ENCODE data around the gene TBC1D3B. TPM values are rescaled to one million over a fixed set of nuclear protein-coding genes. Genes with fewer than 3 reads are reported as not detected.
"Not testable (repeated sequence)": the region's sequence is repeated elsewhere in the genome, so short reads cannot be mapped to it uniquely, and the experiment has no call there.

The TBC1D3B gene
- total and polyA plus RNA-seq, 2 donors (not counting 3 experiments of a cell fraction or from before 2014, with no cell fraction given) = 0.81 to 3.3 TPM

- Histone ChIP-seq H2AFZ (ENCODE audit: low read depth, low read length) (no peak overlapping the region), H3K27me3 (ENCODE audit: control insufficient read depth in 2 of 2, insufficient read depth in 2 of 2, low read length in 2 of 2) (no peaks in the 10 kb centered on the region), H3K4me3 (replicated peaks in 1 of 3; ENCODE audit: insufficient read depth in 1 of 3, low read depth in 1 of 3, low read length in 3 of 3) (no peak overlapping the region), H3K4me1 (ENCODE audit: control insufficient read depth, extremely low read depth, insufficient read depth, low read length) (no peaks in the 10 kb centered on the region), H3K9me3 (replicated peaks; ENCODE audit: control insufficient read depth, insufficient read depth, low read length) (no peaks in the 10 kb centered on the region), H3K9me1 (replicated peaks; ENCODE audit: control insufficient read depth, extremely low read depth, insufficient read depth, low read length) (no peaks in the 10 kb centered on the region), H3K36me3 (ENCODE audit: control insufficient read depth in 2 of 2, extremely low read depth in 1 of 2, insufficient read depth in 2 of 2, low read length in 2 of 2) (no peaks in the 10 kb centered on the region), H3K27ac (ENCODE audit: insufficient read depth, low read depth, low read length) (no peak overlapping the region), H3K9ac (replicated peaks; ENCODE audit: extremely low read depth, insufficient read depth, low read length) (no peak overlapping the region), H4K20me1 (replicated peaks; ENCODE audit: control insufficient read depth, extremely low read depth, insufficient read depth, low read length) (no peaks in the 10 kb centered on the region), H3K4me2 (ENCODE audit: insufficient read depth, low read length) (no peak overlapping the region), H3K79me2 (ENCODE audit: control insufficient read depth, insufficient read depth, low read length) (no peaks in the 10 kb centered on the region)
- DNase-seq (ENCODE audit: low read depth, low spot score) (no peak), FAIRE-seq (no peak)
- intact Hi-C loops (cut with micrococcal nuclease) = no loop called here
- ChIA-PET CTCF (interaction anchor here (1.1 to 1.6 kb wide), 2 partner anchors 11 to 224 kb away, joined by 3 to 6 read pairs; no protein-coding TSS in a partner anchor), POLR2A (interaction anchor here (0.7 kb wide), 1 partner anchor 112 kb away, joined by 5 read pairs; no protein-coding TSS in a partner anchor)
- no peak for TF ChIP-seq CTCF (IDR thresholded peaks at IDR 0.05; ENCODE audit: extremely low read depth in 1 of 2, insufficient read depth in 1 of 2, low read depth in 1 of 2, low read length in 2 of 2)
- no peak for TF ChIP-seq MAX (IDR thresholded peaks at IDR 0.05; ENCODE audit: insufficient read depth, insufficient read length)
- TF ChIP-seq POLR2A (IDR thresholded peaks at IDR 0.05; ENCODE audit: low read depth, low read length) = no peak
- no peak for TF ChIP-seq MYC (IDR thresholded peaks at IDR 0.05; ENCODE audit: low read depth, low read length)
- TF ChIP-seq EZH2 (IDR thresholded peaks at IDR 0.05; ENCODE audit: borderline replicate concordance, low read depth, low read length, severe bottlenecking) = no peak
- no peak for TF ChIP-seq POLR2AphosphoS5 (IDR thresholded peaks at IDR 0.05; ENCODE audit: insufficient read depth, low read depth, low read length)
- TF ChIP-seq GATA2 (IDR thresholded peaks at IDR 0.05; ENCODE audit: insufficient read depth, insufficient read length, low read depth, low read length) = no peak
- TF ChIP-seq FOS (IDR thresholded peaks at IDR 0.05; ENCODE audit: borderline replicate concordance, insufficient read depth, low read length) = no peak
- TF ChIP-seq JUN (IDR thresholded peaks at IDR 0.05; ENCODE audit: borderline replicate concordance, insufficient read depth, insufficient read length, low read depth) = no peak
- no TSS peak for BruUV-seq (replicated peaks)
- dilution Hi-C loops (cut with MboI; ENCODE audit: extremely low pct_ligation_motif_present, low sequenced_read_pairs) = no loop called here
Observed at GRCh38 chr17:36193216-36193775, 16.9 kb upstream of the TBC1D3B start.

- H2AFZ ChIP-seq (ENCODE audit: low read depth, low read length); FAIRE-seq; dilution Hi-C loops (cut with MboI; ENCODE audit: extremely low pct_ligation_motif_present, low sequenced_read_pairs); H3K4me2 ChIP-seq (ENCODE audit: insufficient read depth, low read length); H3K27ac ChIP-seq (ENCODE audit: insufficient read depth, low read depth, low read length); DNase-seq (ENCODE audit: low read depth, low spot score); H3K4me1 ChIP-seq (ENCODE audit: control insufficient read depth, extremely low read depth, insufficient read depth, low read length); intact Hi-C loops (cut with micrococcal nuclease); H3K79me2 ChIP-seq (ENCODE audit: control insufficient read depth, insufficient read depth, low read length); BruUV-seq (replicated peaks); POLR2A ChIA-PET; H3K36me3 ChIP-seq (ENCODE audit: control insufficient read depth in 2 of 2, extremely low read depth in 1 of 2, insufficient read depth in 2 of 2, low read length in 2 of 2); H3K9ac ChIP-seq (replicated peaks; ENCODE audit: extremely low read depth, insufficient read depth, low read length); H3K27me3 ChIP-seq (ENCODE audit: control insufficient read depth in 2 of 2, insufficient read depth in 2 of 2, low read length in 2 of 2); H3K4me3 ChIP-seq (replicated peaks in 1 of 3; ENCODE audit: insufficient read depth in 1 of 3, low read depth in 1 of 3, low read length in 3 of 3); H3K9me1 ChIP-seq (replicated peaks; ENCODE audit: control insufficient read depth, extremely low read depth, insufficient read depth, low read length); CTCF ChIA-PET; H4K20me1 ChIP-seq (replicated peaks; ENCODE audit: control insufficient read depth, extremely low read depth, insufficient read depth, low read length); H3K9me3 ChIP-seq (replicated peaks; ENCODE audit: control insufficient read depth, insufficient read depth, low read length): not testable (repeated sequence)
Observed at GRCh38 chr17:36190549-36191330, 14.3 kb upstream of the TBC1D3B start.

Measured in endothelial cell of umbilical vein (primary cell).